Urinary bladder (tissue), 4 donors: ENCODE data around the gene TBL3. TPM values are rescaled to one million over a fixed set of nuclear protein-coding genes. Genes with fewer than 3 reads are reported as not detected.
"Not testable (repeated sequence)": the region's sequence is repeated elsewhere in the genome, so short reads cannot be mapped to it uniquely, and the experiment has no call there.

Experiments used
- DNase-seq: peaks from one replicate; pipeline ENCODE4 v3.0.0-alpha.2; 2015; ENCODE audit errors: extremely low spot score
- H3K27ac ChIP-seq: one replicate; pipeline ENCODE4 v1.5.1; 2013; ENCODE audit warnings: low read depth, mild to moderate bottlenecking, moderate library complexity
- H3K36me3 ChIP-seq: one replicate; pipeline ENCODE4 v1.6.1; 2013; ENCODE audit warnings: mild to moderate bottlenecking, moderate library complexity; ENCODE audit not compliant: insufficient read depth
- H3K4me1 ChIP-seq: one replicate; pipeline ENCODE4 v1.6.1; 2013; ENCODE audit warnings: mild to moderate bottlenecking, moderate library complexity; ENCODE audit not compliant: insufficient read depth
- H3K4me3 ChIP-seq: one replicate; pipeline ENCODE4 v1.5.1; 2013; ENCODE audit warnings: low read depth, low read length
- WGBS: extraction: QIAGEN DNeasy Blood & Tissue Kit; methylation state at CpG from one replicate; pipeline ENCODE4 v1.1.7; 2013; 5-methylcytosine and 5-hydroxymethylcytosine counted together
- polyA plus RNA-seq: library from polyadenylated mRNA; stranded (reverse); fragments of 200-250 nt; gene quantifications from one replicate; pipeline ENCODE4 v1.2.3, GENCODE V29; 2013
- total RNA-seq: library from RNA; depleted of rRNA; stranded (reverse); fragments of >200 nt; gene quantifications from one replicate; pipeline ENCODE4 v1.2.3, GENCODE V29; 2014
- donor health status: healthy with polysubstance abuse.
- donor health status: healthy.

TBL3 gene
- total and polyA plus RNA-seq, 2 donors = 10.9 to 50.6 TPM

DNA sequence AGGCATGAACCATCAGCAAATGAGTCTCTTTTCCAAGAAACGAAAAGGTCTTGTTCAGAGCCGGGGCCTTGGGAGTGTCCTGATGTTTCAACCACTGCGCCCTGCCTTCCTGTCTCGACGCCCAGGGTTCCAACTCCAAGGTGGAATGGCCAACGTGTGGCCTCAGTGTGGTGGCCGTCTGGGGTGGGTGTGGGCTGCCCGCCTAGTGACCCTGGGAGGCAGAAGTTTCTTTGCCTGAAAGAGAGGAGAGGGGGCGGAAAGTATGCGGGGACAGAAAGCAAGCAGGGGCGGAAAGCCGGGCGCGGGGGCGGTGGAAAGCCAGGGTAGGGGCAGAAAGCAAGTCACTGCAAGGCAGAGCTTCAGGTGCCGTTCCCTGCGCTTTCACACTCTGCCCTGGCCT lies 32.9 kb upstream of the TBL3 start:
- no peaks in the 10 kb centered on the region for H3K4me1 ChIP-seq
- 93% methylated on average over 17 of the region's 17 CpGs for WGBS
- H3K36me3 ChIP-seq = peaks cover 5% of the 10 kb centered on the region
- DNase-seq = no peak
- no peak overlapping the region for H3K27ac ChIP-seq
- H3K4me3 ChIP-seq = no peak overlapping the region

DNA sequence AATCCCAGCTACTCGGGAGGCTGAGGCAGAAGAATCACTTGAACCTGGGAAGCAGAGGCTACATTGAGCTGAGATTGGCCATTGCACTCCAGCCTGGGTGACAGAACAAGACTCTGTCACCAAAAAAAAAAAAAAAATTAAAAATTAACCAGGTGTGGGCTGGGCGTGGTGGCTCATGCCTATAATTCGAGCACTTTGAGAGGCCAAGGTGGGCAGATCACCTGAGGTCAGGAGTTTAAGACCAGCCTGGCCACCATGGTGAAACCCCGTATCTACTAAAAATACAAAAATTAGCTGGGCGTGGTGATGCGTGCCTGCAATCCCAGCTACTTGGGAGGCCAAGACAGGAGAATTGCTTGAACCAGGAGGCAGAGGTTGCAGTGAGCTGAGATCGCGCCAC lies 32.0 kb upstream of the TBL3 start:
- 95% methylated on average over 8 of the region's 8 CpGs for WGBS
- not testable (repeated sequence) for H3K4me3 ChIP-seq

DNA sequence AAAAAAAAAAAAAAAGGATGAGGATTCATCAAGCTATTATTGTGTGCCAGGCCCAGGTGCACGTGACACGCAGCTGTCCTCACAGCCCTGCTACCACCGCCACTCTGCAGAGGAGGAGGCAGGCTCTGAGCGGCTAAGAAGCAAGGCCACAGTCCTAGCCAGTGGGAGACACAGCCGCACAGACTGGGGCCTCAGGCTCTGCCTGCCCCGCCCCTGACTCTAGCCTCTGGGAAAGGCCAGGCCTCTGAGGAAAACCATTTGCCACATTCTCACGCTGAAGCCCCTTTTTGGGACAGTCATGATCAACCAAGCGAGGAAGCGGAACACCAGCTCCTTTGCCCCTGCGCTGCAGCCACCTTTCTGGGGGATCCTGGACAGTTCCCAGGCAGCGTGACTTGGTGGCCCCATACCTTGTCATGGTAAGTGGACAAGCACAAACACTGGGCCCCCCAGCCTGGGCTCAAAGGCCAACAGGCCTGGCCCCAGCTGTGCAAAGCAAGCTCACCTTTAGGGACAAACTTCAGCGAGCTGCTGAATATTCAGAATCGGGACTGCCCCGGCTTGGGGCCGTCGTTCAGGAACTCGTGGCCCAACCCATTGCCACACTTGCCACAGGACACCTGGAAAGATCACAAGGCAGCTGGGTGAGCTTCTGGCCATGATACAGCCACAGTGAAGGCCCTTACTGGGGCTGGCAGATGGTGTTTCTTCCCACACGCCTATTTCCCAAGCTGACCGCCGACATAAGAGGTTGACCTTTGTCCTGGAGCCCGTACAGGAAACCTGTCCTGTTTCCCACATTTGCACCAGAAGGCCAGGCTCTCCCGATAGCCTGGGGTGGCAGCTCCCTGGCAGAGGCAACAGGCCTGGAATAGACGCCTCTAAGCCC lies 31.3 kb upstream of the TBL3 start:
- 93% methylated on average over 23 of the region's 23 CpGs for WGBS
- H3K36me3 ChIP-seq = peaks cover 5% of the 10 kb centered on the region
- H3K27ac ChIP-seq = no peak overlapping the region
- no peak overlapping the region for H3K4me3 ChIP-seq
- no peaks in the 10 kb centered on the region for H3K4me1 ChIP-seq
- no peak for DNase-seq

More for the DNA sequence above, 32.0 kb upstream of the TBL3 start:
- H3K36me3 ChIP-seq, H3K27ac ChIP-seq, H3K4me1 ChIP-seq, DNase-seq: not testable (repeated sequence)

DNA sequence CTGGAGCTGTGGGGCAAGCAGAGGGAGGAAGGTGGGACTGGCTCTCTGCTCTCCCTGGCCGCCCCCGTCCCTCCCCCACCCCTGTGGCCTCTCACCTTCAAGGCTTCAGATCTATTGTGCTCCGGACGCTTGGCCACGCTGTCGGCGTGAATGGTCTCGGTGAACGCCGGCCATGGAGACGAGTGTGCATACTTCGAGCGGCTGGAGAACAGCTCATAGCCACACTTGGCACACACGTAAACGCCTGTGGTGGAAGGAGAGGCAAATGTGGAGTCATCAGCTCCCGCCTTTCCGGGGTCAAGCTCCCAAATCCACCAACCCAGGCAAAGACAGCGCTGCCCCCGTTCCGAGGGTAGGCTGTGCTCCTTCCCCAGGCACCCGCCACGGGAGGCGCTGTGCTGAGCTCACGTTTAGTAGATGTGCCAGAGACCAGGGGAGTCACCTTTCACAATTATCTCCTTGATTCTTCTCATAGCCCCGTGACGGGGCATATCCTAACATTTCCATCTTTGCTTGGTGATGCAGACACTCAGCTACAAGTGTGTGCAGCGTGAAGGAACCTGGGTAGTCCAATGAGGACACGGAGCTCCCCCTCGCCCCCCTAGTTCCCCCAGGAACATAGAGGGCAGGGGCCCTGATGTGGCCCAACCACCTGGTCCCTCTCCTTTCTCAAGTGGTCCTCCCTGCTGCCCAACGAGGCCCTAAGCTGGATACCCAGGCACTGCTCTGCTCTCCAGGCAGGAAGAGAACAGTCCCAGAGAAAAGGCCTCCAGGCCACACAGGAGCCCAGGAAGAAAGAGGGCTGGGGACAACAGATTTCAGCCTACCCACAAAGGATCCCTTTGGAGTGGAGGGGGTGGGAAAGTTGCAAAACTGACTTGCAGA lies 30.4 kb upstream of the TBL3 start:
- H3K27ac ChIP-seq = no peak overlapping the region
- no peak for DNase-seq
- 84% methylated on average over 30 of the region's 30 CpGs for WGBS
- no peak overlapping the region for H3K4me3 ChIP-seq
- no peaks in the 10 kb centered on the region for H3K4me1 ChIP-seq
- H3K36me3 ChIP-seq = peaks cover 5% of the 10 kb centered on the region

DNA sequence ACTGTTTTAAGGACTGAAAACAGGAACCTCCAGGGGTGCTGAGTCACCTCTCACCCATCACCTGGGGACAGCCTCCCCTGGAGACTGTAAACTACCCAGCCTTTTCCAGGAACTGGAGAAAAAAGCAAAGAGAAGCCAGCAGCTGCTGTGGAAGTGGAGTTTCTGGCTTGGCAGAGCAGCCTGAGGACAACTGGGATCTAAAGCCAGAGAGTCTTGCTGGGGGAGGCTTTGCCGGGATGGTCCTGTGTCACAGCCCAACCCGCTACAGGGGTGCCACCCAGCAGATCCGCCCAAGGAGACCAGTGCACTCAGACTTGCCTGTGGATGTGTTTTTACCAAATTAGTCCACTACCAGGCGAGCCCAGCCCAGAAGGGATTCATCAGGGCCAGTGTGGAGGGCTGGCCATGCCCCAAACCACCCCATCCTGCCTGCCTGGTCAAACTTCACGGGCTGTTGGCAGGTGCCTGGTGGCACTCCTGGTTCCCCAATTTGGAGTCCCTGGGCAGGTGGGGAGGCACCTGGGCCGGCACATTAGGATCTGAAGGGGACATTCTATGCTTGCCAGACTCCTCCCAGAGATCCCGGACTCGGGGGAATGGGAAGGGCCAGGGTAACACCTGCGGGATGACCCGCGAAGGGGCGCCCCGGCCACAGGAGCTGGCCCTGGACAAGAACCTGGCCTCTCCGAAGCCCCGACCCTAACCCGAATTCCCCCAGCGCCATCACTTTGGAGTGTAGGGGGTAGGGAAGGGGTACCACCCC lies 29.6 kb upstream of the TBL3 start:
- 18% methylated on average over 17 of the region's 17 CpGs for WGBS
- no peak for DNase-seq
- peak overlapping the region; percentile 74 for H3K4me3 ChIP-seq
- H3K27ac ChIP-seq = no peak overlapping the region
- H3K36me3 ChIP-seq = peaks cover 5% of the 10 kb centered on the region
- no peaks in the 10 kb centered on the region for H3K4me1 ChIP-seq

DNA sequence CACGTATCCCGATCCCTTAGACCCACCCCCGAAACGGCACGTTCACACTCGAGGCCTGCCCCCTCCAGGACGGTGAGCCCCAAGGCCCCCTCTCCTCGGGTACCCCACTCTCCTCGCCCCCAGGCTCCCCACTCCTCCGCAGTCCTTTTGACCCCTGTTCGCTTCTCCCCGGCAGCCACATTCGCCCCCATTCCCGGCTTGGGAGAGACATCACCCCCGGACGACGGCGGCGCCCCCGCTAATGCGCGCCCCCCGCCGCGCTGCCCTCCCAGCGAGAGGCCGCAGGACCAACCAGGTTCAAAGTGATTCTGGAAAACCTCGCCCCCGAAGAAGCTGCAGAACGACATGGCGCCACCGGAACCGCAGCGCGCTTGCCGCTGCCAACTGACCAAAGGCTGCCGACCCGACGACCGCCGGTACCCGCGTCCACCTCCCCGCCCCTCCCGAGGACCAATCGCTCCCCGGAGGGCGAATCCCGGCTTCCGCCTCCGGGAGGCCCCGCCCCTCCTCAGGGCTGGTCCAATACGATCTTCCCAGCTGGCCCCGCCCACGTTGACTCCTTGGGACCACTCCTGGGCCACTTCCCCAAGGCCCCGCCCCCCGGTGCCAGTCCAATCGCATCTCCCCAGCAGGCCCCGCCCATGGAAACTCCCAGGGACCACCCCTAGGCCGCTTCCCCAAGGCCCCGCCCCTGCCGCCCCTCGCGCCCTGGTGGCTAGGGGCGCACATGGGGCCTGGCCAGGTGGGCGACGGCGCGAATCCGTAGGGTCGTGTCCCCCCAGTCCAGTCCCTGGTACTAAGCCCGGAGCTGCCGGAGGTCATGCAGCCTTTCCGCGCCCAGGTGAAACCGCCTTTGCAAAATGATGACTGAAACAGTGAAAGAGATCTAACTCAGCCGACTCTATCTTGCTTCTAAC lies 28.8 kb upstream of the TBL3 start, which contains the start of gene MSRB1:
TSS of gene MSRB1 (minus strand) at position 390 of the 917 bp plus-strand sequence. CDS start at position 347, 43 bp downstream.
- peaks cover 5% of the 10 kb centered on the region for H3K36me3 ChIP-seq
- DNase-seq = peak; percentile 98
- WGBS = under 1% methylated on average over 77 of the region's 77 CpGs
- peak within 1 kb of the TSS; percentile 79 for H3K27ac ChIP-seq
- no peaks in the 10 kb centered on the region for H3K4me1 ChIP-seq
- peak within 1 kb of the TSS; percentile 74 for H3K4me3 ChIP-seq

DNA sequence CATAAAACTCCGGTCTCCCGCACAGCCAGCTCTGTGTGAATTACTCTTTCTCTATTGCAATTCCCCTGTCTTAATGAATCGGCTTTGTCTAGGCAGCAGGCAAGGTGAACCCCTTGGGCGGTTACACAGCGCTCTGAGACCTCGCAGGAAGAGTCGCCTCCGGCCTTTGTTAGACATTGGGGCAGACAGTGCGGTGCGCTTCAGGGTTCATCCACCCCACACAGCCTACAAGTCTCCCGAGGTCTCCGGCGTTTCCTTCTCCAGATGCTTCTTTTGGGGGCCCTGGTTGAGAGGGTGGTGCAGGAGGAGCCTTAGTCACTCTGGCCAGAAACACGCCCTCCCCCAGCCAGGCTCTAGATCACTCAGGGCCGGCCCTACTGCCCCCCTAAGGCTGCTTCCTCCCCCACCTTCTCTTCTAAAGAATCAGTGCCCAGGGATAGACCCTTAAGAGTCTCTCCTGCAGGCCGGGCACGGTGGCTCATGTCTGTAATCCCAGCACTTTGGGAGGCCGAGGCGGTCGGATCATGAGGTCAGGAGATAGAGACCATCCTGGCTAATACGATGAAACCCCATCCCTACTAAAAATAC lies 27.1 kb upstream of the TBL3 start:
- no peaks in the 10 kb centered on the region for H3K4me1 ChIP-seq
- no peak for DNase-seq
- no peaks in the 10 kb centered on the region for H3K36me3 ChIP-seq
- H3K4me3 ChIP-seq = no peak overlapping the region
- no peak overlapping the region for H3K27ac ChIP-seq
- WGBS = 93% methylated on average over 21 of the region's 21 CpGs

DNA sequence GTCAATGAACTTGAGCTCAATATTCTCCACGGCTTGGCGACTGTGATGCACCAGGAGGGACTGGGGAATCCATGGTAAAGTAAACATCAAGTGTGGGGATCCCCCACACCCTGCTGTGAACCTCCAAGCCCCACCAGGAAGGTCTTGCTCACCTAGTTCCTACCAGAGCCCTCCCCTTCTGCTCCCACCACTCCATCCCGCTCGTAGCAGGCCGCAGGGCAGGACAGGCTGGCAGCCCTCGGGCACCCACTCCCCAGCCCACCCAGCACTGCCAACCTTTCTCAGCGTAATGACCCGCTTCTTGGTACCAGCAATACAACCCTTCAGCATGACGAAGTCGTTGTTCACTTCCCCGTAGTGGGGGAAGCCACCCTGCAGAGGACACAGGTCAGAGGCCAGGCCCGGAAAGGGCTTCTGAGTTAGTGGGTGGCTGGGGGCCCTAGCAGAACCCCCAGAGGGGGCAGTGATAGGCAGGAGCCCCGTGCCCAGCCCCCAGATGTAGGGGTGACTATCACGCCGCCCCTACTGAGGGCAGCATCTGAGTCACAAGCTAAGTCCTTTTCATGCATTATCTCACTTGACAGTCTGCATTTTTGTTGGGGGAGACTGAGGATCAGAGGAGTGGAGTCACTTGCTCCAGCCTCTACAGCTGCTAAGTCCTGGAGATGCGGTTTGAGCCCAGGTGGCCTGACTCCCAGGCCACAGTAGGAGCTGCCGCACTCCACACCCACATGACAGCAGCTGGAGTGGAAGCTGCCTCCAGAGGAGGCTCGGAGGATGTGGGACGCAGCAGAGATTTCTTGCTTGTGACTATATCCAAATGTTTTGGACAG lies 26.1 kb upstream of the TBL3 start:
- H3K27ac ChIP-seq = no peak overlapping the region
- H3K36me3 ChIP-seq = no peaks in the 10 kb centered on the region
- 88% methylated on average over 19 of the region's 19 CpGs for WGBS

DNA sequence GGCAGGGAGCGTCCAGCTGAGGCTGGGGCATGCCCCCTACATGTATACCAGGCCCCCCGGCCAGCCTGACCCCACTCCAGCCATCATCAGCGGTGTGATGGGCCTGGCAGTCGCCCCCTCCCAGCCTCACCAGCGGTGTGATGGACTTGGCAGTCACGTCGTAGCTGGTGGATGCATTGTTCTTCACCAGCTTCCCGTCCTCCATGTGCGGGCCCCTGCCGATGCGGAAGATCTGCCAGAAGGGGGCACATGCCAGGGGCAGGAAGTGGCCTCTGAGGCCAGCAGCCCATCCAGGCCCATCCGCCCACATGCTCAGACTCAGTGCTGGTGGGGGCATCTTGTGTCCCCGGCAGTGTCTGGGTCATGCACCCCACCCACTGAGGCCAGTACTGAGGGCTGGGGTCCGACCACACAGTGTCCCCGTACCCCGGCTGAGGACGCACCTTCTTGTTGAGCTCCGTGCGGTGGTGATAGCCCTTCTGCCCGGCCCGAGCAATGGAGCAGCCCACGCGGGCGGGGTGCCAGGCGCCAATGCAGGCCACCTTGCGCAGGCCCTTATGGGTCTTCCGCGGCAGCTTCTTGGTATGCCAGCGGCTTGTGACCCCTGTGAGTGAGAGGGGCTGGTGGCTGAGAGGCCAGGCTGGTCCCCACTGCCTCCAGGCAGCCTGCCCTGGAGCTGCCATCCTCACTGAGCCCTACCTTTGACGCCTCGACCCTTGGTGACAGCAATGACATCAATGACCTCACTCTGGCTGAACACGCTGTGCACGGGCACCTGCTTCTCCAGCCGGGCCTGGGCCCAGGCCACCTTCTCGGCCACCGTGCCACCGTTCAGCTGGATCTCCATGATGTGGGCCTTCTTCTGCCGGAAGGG lies 25.1 kb upstream of the TBL3 start:
- H3K27ac ChIP-seq = no peak overlapping the region
- no peaks in the 10 kb centered on the region for H3K4me1 ChIP-seq
- no peak overlapping the region for H3K4me3 ChIP-seq
- no peak for DNase-seq
- WGBS = 86% methylated on average over 38 of the region's 38 CpGs
- no peaks in the 10 kb centered on the region for H3K36me3 ChIP-seq

More for the DNA sequence above, 26.1 kb upstream of the TBL3 start:
- DNase-seq = no peak
- Histone ChIP-seq H3K4me1 (no peaks in the 10 kb centered on the region), H3K4me3 (no peak overlapping the region)

DNA sequence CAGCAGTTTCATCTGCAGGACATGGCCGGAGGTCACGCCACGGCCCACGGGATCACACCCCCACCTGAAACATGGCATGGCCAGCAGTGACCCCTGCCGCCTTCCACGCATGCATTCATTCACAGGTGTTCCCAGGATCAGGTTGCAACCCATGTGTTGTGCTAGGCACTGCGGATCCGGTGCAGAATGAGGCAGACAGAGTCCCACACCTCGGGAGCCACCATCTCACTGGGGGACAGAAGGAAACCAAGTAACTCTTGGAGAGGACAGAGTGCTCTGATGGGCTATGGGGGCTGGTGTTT lies 24.5 kb upstream of the TBL3 start:
- no peak overlapping the region for H3K27ac ChIP-seq
- H3K4me3 ChIP-seq = no peak overlapping the region
- WGBS = 87% methylated on average over 9 of the region's 9 CpGs
- DNase-seq = no peak
- H3K4me1 ChIP-seq = no peaks in the 10 kb centered on the region
- H3K36me3 ChIP-seq = no peaks in the 10 kb centered on the region

DNA sequence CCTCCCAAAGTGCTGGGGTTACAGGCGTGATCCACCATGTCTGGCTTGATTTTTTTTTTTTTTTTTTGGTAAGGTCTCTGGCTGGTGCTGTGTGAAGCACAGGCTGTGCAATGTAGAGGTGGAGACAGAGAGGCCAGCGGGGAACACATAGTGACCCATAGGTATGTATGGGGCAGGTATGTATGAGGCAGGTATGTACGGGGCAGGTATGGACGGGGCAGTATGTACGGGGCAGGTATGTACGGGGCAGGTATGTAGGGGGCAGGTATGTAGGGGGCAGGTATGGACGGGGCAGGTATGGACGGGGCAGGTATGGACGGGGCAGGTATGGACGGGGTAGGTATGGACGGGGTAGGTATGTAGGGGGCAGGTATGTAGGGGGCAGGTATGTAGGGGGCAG lies 22.3 kb upstream of the TBL3 start:
- no peaks in the 10 kb centered on the region for H3K36me3 ChIP-seq
- H3K27ac ChIP-seq = no peak overlapping the region
- H3K4me1 ChIP-seq = no peaks in the 10 kb centered on the region
- DNase-seq = no peak
- WGBS = 83% methylated on average over 11 of the region's 11 CpGs
- no peak overlapping the region for H3K4me3 ChIP-seq
